Dermis blood vessel endothelial cell (primary cell): Measurements from ENCODE around the gene TRMT44. TPM values are rescaled to one million over a fixed set of nuclear protein-coding genes. Genes with fewer than 3 reads are reported as not detected.
"Not testable (repeated sequence)": the region's sequence is repeated elsewhere in the genome, so short reads cannot be mapped to it uniquely, and the experiment has no call there.

ENCODE experiments used
- DNase-seq: peaks from one replicate; pipeline ENCODE4 v3.0.0; 2010
- total RNA-seq: library from RNA; depleted of rRNA; stranded (reverse); fragments of >200 nt; gene quantifications from 2 replicates; pipeline ENCODE4 v1.2.3, GENCODE V29; 2014

Gene TRMT44
- total RNA-seq, 1 donor from 2014 or later, result 23.0 TPM

GRCh38 chr4:8471211-8471875 is 30.8 kb downstream of the TRMT44 start:
- DNase-seq, result no peak

- DNase-seq, result no peak
These were observed 31.6 kb downstream of the TRMT44 start for GRCh38 chr4:8472158-8472688.

GRCh38 chr4:8472689-8473197 is 32.2 kb downstream of the TRMT44 start:
- DNase-seq, result no peak

- no peak for DNase-seq
These were observed 32.8 kb downstream of the TRMT44 start for GRCh38 chr4:8473198-8473919.

GRCh38 chr4:8473920-8474590 is 33.5 kb downstream of the TRMT44 start:
- DNase-seq, result no peak

GRCh38 chr4:8474856-8475255 is 34.3 kb downstream of the TRMT44 start:
- no peak for DNase-seq

GRCh38 chr4:8475751-8476575 is 35.4 kb downstream of the TRMT44 start:
- no peak for DNase-seq

GRCh38 chr4:8477095-8477635 is 36.6 kb downstream of the TRMT44 start:
- DNase-seq, result no peak

- no peak for DNase-seq
These were observed 37.1 kb downstream of the TRMT44 start for GRCh38 chr4:8477676-8478075.

- no peak for DNase-seq
These were observed 37.8 kb downstream of the TRMT44 start for GRCh38 chr4:8478371-8478770.

GRCh38 chr4:8478801-8479744 is 38.5 kb downstream of the TRMT44 start:
- DNase-seq, result no peak

- no peak for DNase-seq
These were observed 39.6 kb downstream of the TRMT44 start for GRCh38 chr4:8480221-8480620.

GRCh38 chr4:8486643-8487042 is 46.1 kb downstream of the TRMT44 start:
- DNase-seq, result not testable (repeated sequence)

- DNase-seq, result no peak
These were observed 48.3 kb downstream of the TRMT44 start for GRCh38 chr4:8488791-8489369.

GRCh38 chr4:8491478-8491877 is 50.9 kb downstream of the TRMT44 start:
- DNase-seq, result not testable (repeated sequence)

GRCh38 chr4:8492174-8492573 is 51.6 kb downstream of the TRMT44 start:
- DNase-seq, result no peak

- DNase-seq, result no peak
These were observed 52.9 kb downstream of the TRMT44 start for GRCh38 chr4:8493484-8493883.

- DNase-seq, result no peak
These were observed 53.6 kb downstream of the TRMT44 start for GRCh38 chr4:8494218-8494617.

- DNase-seq, result no peak
These were observed 54.5 kb downstream of the TRMT44 start for GRCh38 chr4:8494983-8495548.

GRCh38 chr4:8495803-8496202 is 55.2 kb downstream of the TRMT44 start:
- DNase-seq, result no peak
